B cell (primary cell): ENCODE data around the gene DPH6. TPM values are rescaled to one million over a fixed set of nuclear protein-coding genes. Genes with fewer than 3 reads are reported as not detected.

Experiments
- ATAC-seq: fragments of 200-7000 bp; cut with Tn5 transposase; one replicate; pipeline ENCODE4 v1.10.0; 2021; ENCODE audit warnings: low read depth, mild to moderate bottlenecking, moderate number of reproducible peaks, moderate library complexity
- CTCF ChIA-PET: fragments of 350-600 bp; sonication (Branson Sonifier 250); formaldehyde crosslinking; loops from one replicate; lab custom pipeline; 2021; ENCODE audit warnings: antibody characterized with exemption, inconsistent platforms; lab: Charles Lee
- POLR2A ChIA-PET: fragments of 350-600 bp; sonication (Branson Sonifier 250); formaldehyde crosslinking; loops from one replicate; lab custom pipeline; 2021; ENCODE audit warnings: antibody characterized with exemption; lab: Charles Lee
- DNase-seq: peaks from one replicate; pipeline ENCODE4 v3.0.0; 2013
- H2AFZ ChIP-seq: 2 replicates; pipeline ENCODE4 v1.6.1; 2012; ENCODE audit warnings: mild to moderate bottlenecking, low read depth, low read length; ENCODE audit not compliant: insufficient read depth, poor library complexity, severe bottlenecking
- H3K27ac ChIP-seq, 2 donors: 1 replicate in 1 of 2; 2 replicates in 1 of 2; pipeline ENCODE4 v1.5.1; 2012 to 2013; ENCODE audit warnings: low read length in 2 of 2, mild to moderate bottlenecking in 2 of 2, moderate library complexity in 1 of 2
- H3K27me3 ChIP-seq, 4 experiments: fragments of 200-600 bp in 1 of 4; sonication (generic) in 1 of 4; replicated peaks in 1 of 4; 1 replicate in 2 of 4; 2 replicates in 2 of 4; pipeline versions ENCODE4 v1.6.1 to v1.7.0; 2013 to 2016; ENCODE audit warnings: low read length in 3 of 4, mild to moderate bottlenecking in 2 of 4, mixed read lengths in 1 of 4, moderate library complexity in 1 of 4; ENCODE audit not compliant: insufficient read depth in 4 of 4, control insufficient read depth in 3 of 4; ENCODE audit errors: control extremely low read depth in 1 of 4
- H3K36me3 ChIP-seq, 2 experiments: replicated peaks in 1 of 2; 1 replicate in 1 of 2; 2 replicates in 1 of 2; pipeline versions ENCODE4 v1.6.1 to v1.7.1; 2013; ENCODE audit warnings: low read length in 1 of 2; ENCODE audit not compliant: insufficient read depth in 2 of 2, control insufficient read depth in 1 of 2; ENCODE audit errors: control extremely low read depth in 1 of 2, extremely low read depth in 1 of 2
- H3K4me1 ChIP-seq, 2 donors: fragments of 200-600 bp in 1 of 2; sonication (generic) in 1 of 2; 1 replicate in 1 of 2; 2 replicates in 1 of 2; pipeline versions ENCODE4 v1.5.1 to v1.6.1; 2013 to 2017; ENCODE audit warnings: low read length in 2 of 2; ENCODE audit not compliant: control insufficient read depth in 2 of 2, insufficient read depth in 2 of 2
- H3K4me2 ChIP-seq: replicated peaks from 2 replicates; pipeline ENCODE3; 2012; ENCODE audit warnings: mild to moderate bottlenecking, low read depth, low read length; ENCODE audit not compliant: poor library complexity, severe bottlenecking
- H3K4me3 ChIP-seq, 5 experiments: fragments of 200-600 bp in 1 of 5; sonication (generic) in 1 of 5; 1 replicate in 3 of 5; 2 replicates in 2 of 5; pipeline versions ENCODE4 v1.5.1 to v1.7.0; 2011 to 2016; ENCODE audit warnings: low read length in 4 of 5, mild to moderate bottlenecking in 4 of 5, low read depth in 2 of 5, control low read depth in 1 of 5, moderate library complexity in 1 of 5; ENCODE audit not compliant: insufficient read depth in 1 of 5; ENCODE audit errors: control extremely low read depth in 1 of 5, extremely low read depth in 1 of 5
- H3K79me2 ChIP-seq: fragments of 200-600 bp; sonication (generic); one replicate; pipeline ENCODE4 v1.6.0; 2016; ENCODE audit warnings: low read length; ENCODE audit not compliant: control insufficient read depth, insufficient read depth
- H3K9ac ChIP-seq: fragments of 200-600 bp; sonication (generic); 2 replicates; pipeline ENCODE4 v1.6.1; 2017; ENCODE audit warnings: mild to moderate bottlenecking, low read length, moderate library complexity
- H3K9me3 ChIP-seq, 3 donors: one replicate each; pipeline versions ENCODE4 v1.6.1 to v1.7.1; 2013; ENCODE audit warnings: low read length in 2 of 3; ENCODE audit not compliant: control insufficient read depth in 2 of 3, insufficient read depth in 1 of 3; ENCODE audit errors: control extremely low read depth in 1 of 3
- H4K20me1 ChIP-seq: 2 replicates; pipeline ENCODE4 v1.6.0; 2012; ENCODE audit warnings: mild to moderate bottlenecking, low read length; ENCODE audit not compliant: insufficient read depth, control insufficient read depth, poor library complexity, severe bottlenecking
- H3K27ac Mint-ChIP-seq: one replicate; pipeline ENCODE4 v1.8.0; 2021; ENCODE audit warnings: mixed read lengths
- H3K27me3 Mint-ChIP-seq: one replicate; pipeline ENCODE4 v1.8.0; 2021; ENCODE audit warnings: mixed read lengths
- H3K4me1 Mint-ChIP-seq: one replicate; pipeline ENCODE4 v1.8.0; 2021; ENCODE audit warnings: mixed read lengths
- H3K4me3 Mint-ChIP-seq: one replicate; pipeline ENCODE4 v1.8.0; 2021; ENCODE audit warnings: mixed read lengths
- H3K9me3 Mint-ChIP-seq: one replicate; pipeline ENCODE4 v1.8.0; 2022; ENCODE audit warnings: mixed read lengths; ENCODE audit not compliant: insufficient read depth
- CTCF ChIP-seq: fragments of 200-600 bp; IDR thresholded peaks from one replicate; pipeline ENCODE4 v1.8.0; 2022; ENCODE audit warnings: antibody characterized with exemption, mild to moderate bottlenecking
- EZH2 ChIP-seq: IDR thresholded peaks from 2 replicates; pipeline ENCODE4 v1.6.1; 2012; ENCODE audit warnings: borderline replicate concordance, low read depth, mild to moderate bottlenecking, moderate library complexity, low read length; ENCODE audit not compliant: insufficient read depth, poor library complexity, severe bottlenecking
- WGBS: methylation state at CpG from one replicate; pipeline ENCODE4 v1.1.5; 2013; ENCODE audit warnings: missing lambda C conversion rate; ENCODE audit not compliant: insufficient coverage; 5-methylcytosine and 5-hydroxymethylcytosine counted together
- intact Hi-C: fragments of 100-400 bp; cut with micrococcal nuclease; formaldehyde crosslinking; loops from one replicate; pipeline ENCODE4 v1.10.0; 2022
- polyA plus RNA-seq: library from polyadenylated mRNA; depleted of rRNA; stranded (reverse); fragments of >200 nt; gene quantifications from 2 replicates; pipeline ENCODE4 v1.2.3, GENCODE V29; 2012
- total RNA-seq, 2 donors: library from RNA; stranded (reverse); fragments of 120-200 nt in 1 of 2; gene quantifications; 1 replicate in 1 of 2; 2 replicates in 1 of 2; pipeline versions ENCODE4 v1.2.3 to v1.2.4, GENCODE V29; 2013 to 2022

Gene DPH6
- total and polyA plus RNA-seq, 2 donors (not counting 1 experiment from before 2014, with no cell fraction given): 5.4 to 13.3 TPM

- ChIA-PET CTCF (no interaction called here), POLR2A (no interaction called here)
- intact Hi-C loops: no loop called here
- no CpG with 5 or more reads among the region's 4 CpGs for WGBS
- Mint-ChIP-seq H3K27ac (no peak overlapping the region), H3K27me3 (no peaks in the 10 kb centered on the region), H3K4me3 (no peak overlapping the region), H3K9me3 (no peaks in the 10 kb centered on the region), H3K4me1 (no peaks in the 10 kb centered on the region)
- TF ChIP-seq EZH2 (no peak), CTCF (no peak)
- Histone ChIP-seq H3K9ac (no peak overlapping the region), H2AFZ (no peak overlapping the region), H4K20me1 (no peaks in the 10 kb centered on the region), H3K79me2 (no peaks in the 10 kb centered on the region), H3K9me3 (no peaks in the 10 kb centered on the region), H3K27me3 (no peaks in the 10 kb centered on the region), H3K27ac (no peak overlapping the region), H3K4me3 (no peak overlapping the region), H3K4me2 (no peak overlapping the region), H3K4me1 (no peaks in the 10 kb centered on the region), H3K36me3 (no peaks in the 10 kb centered on the region)
- DNase-seq (no peak), ATAC-seq (no peak)
These were observed 11.0 kb upstream of the DPH6 start for GRCh38 chr15:35557012-35557411.

DNA sequence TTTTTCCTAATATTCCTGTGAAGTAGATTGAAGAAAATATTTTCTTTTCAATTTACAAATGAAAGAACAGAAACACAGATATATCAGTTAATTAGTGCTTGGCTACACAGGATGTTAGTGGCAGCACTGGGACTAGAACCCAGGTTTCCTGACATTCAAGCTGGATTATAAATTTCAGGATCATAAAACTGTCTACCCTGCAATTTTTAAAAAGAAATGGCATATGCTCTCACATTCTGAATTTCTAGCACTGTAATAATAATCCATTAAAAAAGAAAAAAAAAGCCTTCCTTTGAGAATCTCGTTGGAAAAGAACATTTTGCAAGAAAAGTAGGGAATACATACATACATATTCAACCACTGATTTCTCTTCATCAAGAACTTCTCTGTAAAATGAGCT lies 9.3 kb upstream of the DPH6 start:
- Histone ChIP-seq H3K4me3 (no peak overlapping the region), H3K4me2 (no peak overlapping the region), H3K9ac (no peak overlapping the region), H2AFZ (no peak overlapping the region), H3K79me2 (no peaks in the 10 kb centered on the region), H3K9me3 (no peaks in the 10 kb centered on the region), H3K27me3 (no peaks in the 10 kb centered on the region), H3K27ac (no peak overlapping the region), H3K36me3 (no peaks in the 10 kb centered on the region), H4K20me1 (no peaks in the 10 kb centered on the region), H3K4me1 (no peaks in the 10 kb centered on the region)
- Mint-ChIP-seq H3K9me3 (no peaks in the 10 kb centered on the region), H3K4me1 (no peaks in the 10 kb centered on the region), H3K4me3 (no peak overlapping the region), H3K27ac (no peak overlapping the region), H3K27me3 (no peaks in the 10 kb centered on the region)
- TF ChIP-seq CTCF: no peak
- no peak for TF ChIP-seq EZH2
- no CpG with 5 or more reads among the region's 1 CpG for WGBS
- no peak for DNase-seq
- ChIA-PET POLR2A (no interaction called here), CTCF (no interaction called here)
- intact Hi-C loops: no loop called here
- no peak for ATAC-seq
